ENCODE measurements around the gene SDR42E2. TPM values are rescaled to one million over a fixed set of nuclear protein-coding genes. Genes with fewer than 3 reads are reported as not detected.
"Not testable (repeated sequence)": the region's sequence is repeated elsewhere in the genome, so short reads cannot be mapped to it uniquely, and the experiment has no call there.

The SDR42E2 gene
- total RNA-seq, result under 1 TPM in 1 of 2 experiments, not detected in 1; 0.15 TPM

DNA sequence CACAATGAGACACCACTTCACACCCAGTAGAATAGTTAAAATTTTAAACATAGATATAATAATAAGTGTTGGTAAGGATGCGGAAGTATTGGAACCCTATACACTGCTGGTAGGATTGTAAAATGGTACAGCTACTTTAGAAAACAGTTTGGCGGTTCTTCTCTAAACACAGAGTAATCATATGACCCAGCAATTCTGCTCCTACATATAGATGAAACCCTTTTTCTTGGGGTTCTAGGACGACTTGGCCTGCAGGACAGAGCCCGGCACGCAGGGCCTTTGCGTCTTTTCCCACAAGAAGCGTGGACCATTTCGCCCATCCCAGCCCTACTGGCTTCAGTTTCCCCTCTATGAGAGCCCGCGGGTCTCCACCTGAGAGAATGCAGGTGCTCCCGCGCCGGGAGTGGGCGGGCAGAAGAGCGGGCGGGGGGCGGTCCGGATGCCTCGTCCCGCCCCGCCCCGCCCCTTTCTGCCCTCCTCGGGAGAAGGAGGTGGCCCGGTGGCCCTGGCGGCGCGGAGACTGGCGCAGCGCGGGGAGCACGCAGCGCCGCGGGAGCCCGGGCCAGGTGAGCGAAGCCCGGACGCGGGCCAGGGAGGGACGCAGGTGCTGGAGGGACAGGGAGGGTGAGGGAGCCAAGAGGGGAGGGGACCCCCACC lies at the start of gene SDR42E2:
Gene SDR42E2 (plus strand): TSS at position 508 of the 657 bp plus-strand sequence. CDS start 3,077 bp downstream, outside the sequence.
- Mint-ChIP-seq H3K4me3 (no peak within 1 kb of the TSS), H3K27ac (no peak within 1 kb of the TSS)
- intact Hi-C loops (cut with micrococcal nuclease), result no loop called here

DNA sequence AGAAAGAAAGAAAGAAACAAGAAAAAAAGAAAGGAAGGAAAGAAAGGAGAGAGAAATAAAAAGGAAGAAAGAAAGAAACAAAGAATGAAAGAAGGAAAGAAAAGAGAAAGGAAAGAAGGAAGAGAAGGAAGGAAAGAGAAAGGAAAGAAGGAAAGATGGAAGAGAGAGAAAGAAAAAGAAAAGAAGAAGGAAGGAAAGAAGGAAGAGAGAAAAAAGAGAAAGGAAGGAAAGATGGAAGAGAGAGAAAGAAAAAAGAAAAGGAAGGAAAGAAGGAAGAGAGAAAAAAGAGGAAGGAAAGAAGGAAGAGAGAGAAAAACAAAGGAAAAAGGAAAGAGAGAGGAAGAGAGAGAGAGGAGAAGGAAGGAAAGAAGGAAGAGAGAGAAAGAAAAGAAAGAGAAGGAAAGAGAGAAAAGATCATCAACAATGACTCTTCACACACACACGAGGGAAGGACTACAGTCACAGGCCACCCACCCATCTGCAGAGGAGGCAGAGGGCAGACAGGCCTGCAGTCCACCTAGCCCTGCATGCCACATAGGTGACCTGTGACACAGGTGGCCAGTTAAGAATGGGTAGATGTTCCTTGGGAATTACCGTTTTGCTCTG lies 46.1 kb upstream of the SDR42E2 start:
- no peak overlapping the region for H3K27ac Mint-ChIP-seq
- H3K9me3 Mint-ChIP-seq, result no peaks in the 10 kb centered on the region
- no peaks in the 10 kb centered on the region for H3K36me3 Mint-ChIP-seq (ENCODE audit: low read depth)
- intact Hi-C loops (cut with micrococcal nuclease), result no loop called here
- no peak overlapping the region for H3K4me3 Mint-ChIP-seq
- no peak for DNase-seq
- no peaks in the 10 kb centered on the region for H3K4me1 Mint-ChIP-seq (ENCODE audit: low read depth)
- no peaks in the 10 kb centered on the region for H3K27me3 Mint-ChIP-seq (ENCODE audit: low read depth)
- CTCF ChIA-PET, result interaction anchor here (0.6 kb wide), 2 partner anchors 14 to 38 kb away, joined by 3 to 4 read pairs; no protein-coding TSS in a partner anchor

More for the DNA sequence above, at the start of gene SDR42E2:
- peak; percentile 41 for DNase-seq
- Mint-ChIP-seq H3K36me3 (ENCODE audit: low read depth) (no peaks in the 10 kb centered on the region), H3K9me3 (no peaks in the 10 kb centered on the region), H3K4me1 (ENCODE audit: low read depth) (peaks cover 4% of the 10 kb centered on the region), H3K27me3 (ENCODE audit: low read depth) (peaks cover 7% of the 10 kb centered on the region)
- CTCF ChIA-PET, result no interaction called here

DNA sequence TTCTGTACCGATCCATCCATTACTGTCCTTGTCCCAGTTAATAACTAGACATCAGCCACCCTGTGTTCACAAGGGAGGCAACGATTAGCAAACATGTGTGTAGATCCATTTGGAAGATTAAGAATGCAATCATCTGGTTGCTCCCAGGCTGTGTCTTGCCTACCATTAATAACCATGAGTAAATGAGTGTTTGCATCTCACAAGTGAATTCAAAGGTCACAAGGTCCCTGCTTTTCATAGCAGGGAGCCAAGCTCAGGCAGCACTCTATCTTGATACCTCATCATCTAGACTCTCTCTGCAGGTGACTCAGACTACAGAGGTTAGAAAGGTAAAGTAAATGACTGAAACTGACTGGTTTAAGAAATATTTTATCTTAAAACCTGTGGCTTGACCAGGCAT lies 44.7 kb upstream of the SDR42E2 start:
- Mint-ChIP-seq H3K4me1 (ENCODE audit: low read depth) (no peaks in the 10 kb centered on the region), H3K9me3 (no peaks in the 10 kb centered on the region), H3K36me3 (ENCODE audit: low read depth) (no peaks in the 10 kb centered on the region), H3K27ac (no peak overlapping the region), H3K27me3 (ENCODE audit: low read depth) (no peaks in the 10 kb centered on the region), H3K4me3 (no peak overlapping the region)
- CTCF ChIA-PET, result no interaction called here
- intact Hi-C loops (cut with micrococcal nuclease), result no loop called here
- no peak for DNase-seq

DNA sequence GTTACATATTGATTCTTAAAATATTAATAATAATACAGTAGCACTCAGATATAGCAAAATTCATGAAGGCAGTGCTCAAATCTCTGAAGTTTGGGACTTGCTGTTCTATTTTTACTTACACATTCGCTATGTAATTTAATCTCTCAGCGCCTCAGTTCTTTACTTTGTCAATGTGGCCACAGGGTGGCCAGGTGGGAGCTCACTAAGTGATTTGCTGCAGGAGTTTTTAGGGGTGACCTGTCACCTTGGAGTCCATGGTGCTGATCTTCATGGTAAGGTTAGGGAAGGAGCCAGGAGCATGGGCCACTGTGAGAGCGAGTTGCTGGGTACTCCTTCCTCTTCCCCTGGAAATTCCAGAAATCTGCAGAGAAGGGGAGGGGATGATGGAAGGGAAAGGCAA lies 41.9 kb upstream of the SDR42E2 start:
- no peak overlapping the region for H3K4me3 Mint-ChIP-seq
- H3K4me1 Mint-ChIP-seq (ENCODE audit: low read depth), result no peaks in the 10 kb centered on the region
- H3K9me3 Mint-ChIP-seq, result no peaks in the 10 kb centered on the region
- CTCF ChIA-PET, result interaction anchor here (0.6 to 1.1 kb wide), 4 partner anchors 14 to 68 kb away, joined by 3 to 4 read pairs (median 4); no protein-coding TSS in a partner anchor
- no peak for DNase-seq
- H3K36me3 Mint-ChIP-seq (ENCODE audit: low read depth), result no peaks in the 10 kb centered on the region
- H3K27ac Mint-ChIP-seq, result no peak overlapping the region
- no peaks in the 10 kb centered on the region for H3K27me3 Mint-ChIP-seq (ENCODE audit: low read depth)
- intact Hi-C loops (cut with micrococcal nuclease), result no loop called here

DNA sequence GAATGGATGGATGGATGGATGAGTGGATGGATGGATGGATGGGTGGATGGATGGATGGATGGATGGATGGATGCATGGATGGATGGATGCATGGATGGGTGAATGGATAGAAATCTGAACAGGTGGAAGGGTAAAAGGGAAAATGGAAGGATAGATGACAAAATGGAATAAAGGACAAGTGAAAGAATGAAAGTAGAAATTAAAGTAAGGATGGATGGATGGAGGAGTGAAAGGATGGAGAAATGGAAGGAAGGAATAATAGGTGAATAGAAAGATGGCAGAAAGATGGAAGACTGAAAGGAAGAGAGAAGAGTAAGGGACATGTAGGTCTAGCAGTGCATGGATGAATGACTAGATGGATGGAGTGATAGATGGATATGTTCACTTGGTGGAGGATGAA lies 40.1 kb upstream of the SDR42E2 start:
- no peak for DNase-seq
- Mint-ChIP-seq H3K27ac (no peak overlapping the region), H3K4me3 (no peak overlapping the region), H3K9me3 (no peaks in the 10 kb centered on the region), H3K4me1 (ENCODE audit: low read depth) (no peaks in the 10 kb centered on the region), H3K36me3 (ENCODE audit: low read depth) (no peaks in the 10 kb centered on the region), H3K27me3 (ENCODE audit: low read depth) (no peaks in the 10 kb centered on the region)
- CTCF ChIA-PET, result interaction anchor here (1.3 kb wide), 1 partner anchor 44 kb away, joined by 4 read pairs; no protein-coding TSS in a partner anchor
- intact Hi-C loops (cut with micrococcal nuclease), result no loop called here

DNA sequence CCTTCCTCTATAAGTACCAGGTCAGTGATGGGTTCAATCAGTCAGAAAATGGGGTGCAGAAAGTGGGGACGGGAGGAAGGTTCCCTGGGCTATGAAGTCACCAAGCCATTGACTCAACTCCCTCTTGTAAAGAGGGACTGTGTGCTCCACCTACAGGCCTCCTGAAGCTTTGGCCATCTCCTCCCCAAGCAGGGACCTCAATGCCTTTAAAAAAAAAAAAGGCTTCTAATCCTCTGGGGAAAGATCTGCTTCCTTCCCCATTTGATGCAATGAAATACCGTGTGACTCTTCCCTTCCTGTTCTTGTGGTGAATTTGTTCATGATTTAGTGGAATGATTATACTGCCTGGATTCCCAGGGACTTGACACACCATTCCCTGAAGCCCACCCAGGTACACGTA lies 39.2 kb upstream of the SDR42E2 start:
- Mint-ChIP-seq H3K4me3 (no peak overlapping the region), H3K36me3 (ENCODE audit: low read depth) (no peaks in the 10 kb centered on the region), H3K4me1 (ENCODE audit: low read depth) (no peaks in the 10 kb centered on the region), H3K27ac (no peak overlapping the region), H3K27me3 (ENCODE audit: low read depth) (no peaks in the 10 kb centered on the region), H3K9me3 (no peaks in the 10 kb centered on the region)
- intact Hi-C loops (cut with micrococcal nuclease), result no loop called here
- no peak for DNase-seq
- CTCF ChIA-PET, result no interaction called here

DNA sequence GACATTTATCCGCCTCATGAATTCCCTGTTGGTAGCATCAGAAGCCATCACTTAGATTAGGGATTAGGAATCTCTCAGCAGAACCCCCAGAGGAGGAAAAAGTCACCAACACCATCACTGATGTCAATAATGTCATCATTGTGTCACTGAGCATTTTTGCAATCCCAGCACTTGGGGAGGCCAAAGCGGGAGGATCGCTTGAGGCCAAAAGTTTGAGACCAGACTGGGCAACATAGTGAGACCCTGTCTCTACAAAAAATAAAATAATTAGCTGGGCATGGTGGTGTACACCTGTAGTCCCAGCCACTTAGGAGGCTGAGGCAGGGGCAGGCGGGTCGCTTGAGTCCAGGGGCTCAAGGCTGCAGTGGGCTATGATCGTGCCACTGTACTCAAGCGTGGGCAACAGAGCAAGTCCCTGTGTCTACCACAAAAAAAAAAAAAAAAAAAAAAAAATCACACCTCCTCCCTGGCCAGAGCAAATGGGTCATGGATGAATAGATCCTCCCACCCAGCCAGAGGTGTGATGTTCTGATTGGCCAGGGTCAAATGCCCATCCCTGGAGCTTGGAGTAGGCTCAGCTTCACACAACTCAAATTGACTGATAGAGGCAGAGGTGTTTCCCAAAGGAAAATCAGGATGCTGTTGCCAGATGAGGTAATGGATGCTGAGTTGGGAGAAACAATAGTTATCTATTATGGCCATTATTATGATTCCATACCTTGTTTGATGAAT lies 38.4 kb upstream of the SDR42E2 start:
- Mint-ChIP-seq H3K27ac (no peak overlapping the region), H3K27me3 (ENCODE audit: low read depth) (no peaks in the 10 kb centered on the region), H3K4me1 (ENCODE audit: low read depth) (no peaks in the 10 kb centered on the region), H3K9me3 (peaks cover 4% of the 10 kb centered on the region), H3K4me3 (no peak overlapping the region), H3K36me3 (ENCODE audit: low read depth) (no peaks in the 10 kb centered on the region)
- CTCF ChIA-PET, result interaction anchor here (0.7 to 0.8 kb wide), 2 partner anchors 8 to 18 kb away, joined by 3 read pairs; no protein-coding TSS in a partner anchor
- intact Hi-C loops (cut with micrococcal nuclease), result no loop called here
- no peak for DNase-seq

DNA sequence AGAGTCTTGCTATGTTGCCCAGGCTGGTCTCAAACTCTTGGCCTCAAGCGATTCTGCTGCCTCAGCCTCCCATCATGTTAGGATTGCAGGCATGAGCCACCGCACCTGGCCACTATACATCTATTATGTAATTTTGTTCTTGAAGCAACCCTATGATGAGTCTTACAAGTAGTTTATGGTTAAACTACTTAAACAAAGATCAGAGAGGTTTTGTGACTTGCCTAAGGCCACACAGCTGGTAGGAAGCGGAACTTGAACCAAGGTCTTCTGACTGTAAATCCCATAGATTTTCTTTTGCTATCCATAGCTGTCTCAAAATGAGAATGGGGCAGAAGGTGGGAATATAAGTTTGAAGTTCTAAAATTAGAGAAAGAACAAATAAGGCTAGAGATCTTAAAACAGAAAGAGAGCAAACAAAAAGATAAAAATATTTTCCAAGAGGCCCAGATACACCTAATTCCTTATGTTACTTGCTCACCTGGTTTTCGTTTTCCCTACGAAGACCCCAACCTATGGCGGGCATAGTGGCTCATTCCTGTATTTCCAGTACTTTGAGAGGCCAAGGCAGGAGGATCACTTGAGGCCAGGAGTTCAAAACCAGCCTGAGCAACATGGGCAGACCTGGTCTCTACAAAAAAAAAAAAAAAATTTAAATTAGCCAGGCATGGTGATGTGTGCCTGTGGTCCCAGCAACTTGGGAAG lies 37.6 kb upstream of the SDR42E2 start:
- Mint-ChIP-seq H3K4me3 (no peak overlapping the region), H3K27ac (no peak overlapping the region), H3K9me3 (peaks cover 4% of the 10 kb centered on the region), H3K27me3 (ENCODE audit: low read depth) (no peaks in the 10 kb centered on the region), H3K4me1 (ENCODE audit: low read depth) (no peaks in the 10 kb centered on the region), H3K36me3 (ENCODE audit: low read depth) (no peaks in the 10 kb centered on the region)
- CTCF ChIA-PET, result interaction anchor here (0.6 to 0.8 kb wide), 3 partner anchors 9 to 22 kb away, joined by 3 read pairs; no protein-coding TSS in a partner anchor
- DNase-seq, result no peak
- intact Hi-C loops (cut with micrococcal nuclease), result no loop called here

DNA sequence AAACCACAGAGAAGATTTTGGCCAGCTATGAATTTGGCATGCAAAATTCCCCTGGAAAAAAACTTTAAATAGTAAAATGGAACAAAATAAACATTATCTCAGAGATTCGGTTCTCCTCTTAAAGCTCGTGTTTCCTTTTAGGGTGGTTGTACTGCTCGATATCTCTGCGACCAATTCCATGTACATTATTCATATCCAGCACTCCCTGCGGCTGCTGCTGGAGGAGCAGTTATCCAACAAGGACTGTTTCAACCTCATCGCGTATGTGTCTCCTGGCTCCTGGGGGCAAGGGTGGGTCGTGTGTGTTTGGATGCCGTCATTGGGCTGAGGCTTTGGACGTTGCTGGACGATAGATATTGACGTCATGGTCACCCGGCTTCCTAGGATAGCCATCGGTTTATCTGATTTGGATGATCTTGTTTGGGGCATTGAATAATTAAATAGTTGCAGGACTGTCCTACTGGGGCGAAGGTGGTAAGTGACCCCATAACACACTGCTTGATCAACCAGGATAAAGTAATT lies 36.2 kb upstream of the SDR42E2 start:
- Mint-ChIP-seq H3K9me3 (peaks cover 4% of the 10 kb centered on the region), H3K4me3 (no peak overlapping the region), H3K4me1 (ENCODE audit: low read depth) (no peaks in the 10 kb centered on the region), H3K27ac (no peak overlapping the region), H3K36me3 (ENCODE audit: low read depth) (no peaks in the 10 kb centered on the region), H3K27me3 (ENCODE audit: low read depth) (no peaks in the 10 kb centered on the region)
- no peak for DNase-seq
- CTCF ChIA-PET, result no interaction called here
- intact Hi-C loops (cut with micrococcal nuclease), result no loop called here

DNA sequence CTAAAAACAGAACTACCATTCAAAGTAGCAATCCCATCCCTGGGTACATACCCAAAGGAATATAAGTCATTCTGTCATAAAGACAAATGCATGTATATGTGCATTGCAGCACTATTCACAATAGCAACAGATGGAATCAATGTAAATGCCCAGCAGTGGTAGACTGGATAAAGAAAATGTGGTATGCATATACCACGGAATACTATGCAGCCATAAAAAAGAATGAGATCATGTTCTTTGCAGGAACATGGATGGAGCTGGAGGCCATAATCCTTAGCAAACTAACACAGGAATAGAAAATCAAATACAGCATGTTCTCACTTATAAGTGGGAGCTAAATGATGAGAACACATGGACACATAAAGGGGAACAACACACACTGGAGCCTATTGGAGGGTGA lies 33.8 kb upstream of the SDR42E2 start:
- H3K4me1 Mint-ChIP-seq (ENCODE audit: low read depth); intact Hi-C loops (cut with micrococcal nuclease); H3K4me3 Mint-ChIP-seq; DNase-seq; H3K27me3 Mint-ChIP-seq (ENCODE audit: low read depth); H3K36me3 Mint-ChIP-seq (ENCODE audit: low read depth); H3K27ac Mint-ChIP-seq; H3K9me3 Mint-ChIP-seq: not testable (repeated sequence)
- CTCF ChIA-PET, result interaction anchor here (0.6 kb wide), 1 partner anchor 138 kb away, joined by 4 read pairs; no protein-coding TSS in a partner anchor

DNA sequence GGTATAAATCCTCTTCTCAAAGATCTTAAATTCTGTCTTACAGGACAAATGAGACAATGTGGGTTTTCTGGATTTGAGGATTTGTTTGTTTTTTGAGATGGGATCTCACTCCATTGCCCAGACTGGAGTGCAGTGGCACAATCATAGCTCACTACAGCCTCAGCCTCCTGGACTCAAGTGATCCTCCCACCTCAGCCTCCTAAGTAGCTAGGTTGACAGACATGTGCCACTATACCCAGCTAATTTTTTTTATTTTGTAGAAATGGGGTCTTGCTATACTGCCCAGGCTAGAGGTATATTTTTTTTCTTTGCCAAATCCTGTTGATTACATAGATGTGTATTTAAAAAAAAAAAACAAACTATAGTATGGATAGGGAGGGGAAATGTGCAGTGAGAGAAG lies 31.8 kb upstream of the SDR42E2 start:
- intact Hi-C loops (cut with micrococcal nuclease), result no loop called here
- Mint-ChIP-seq H3K27me3 (ENCODE audit: low read depth) (no peaks in the 10 kb centered on the region), H3K27ac (no peak overlapping the region), H3K4me3 (no peak overlapping the region), H3K9me3 (peaks cover 4% of the 10 kb centered on the region), H3K4me1 (ENCODE audit: low read depth) (no peaks in the 10 kb centered on the region), H3K36me3 (ENCODE audit: low read depth) (no peaks in the 10 kb centered on the region)
- CTCF ChIA-PET, result no interaction called here
- DNase-seq, result no peak

DNA sequence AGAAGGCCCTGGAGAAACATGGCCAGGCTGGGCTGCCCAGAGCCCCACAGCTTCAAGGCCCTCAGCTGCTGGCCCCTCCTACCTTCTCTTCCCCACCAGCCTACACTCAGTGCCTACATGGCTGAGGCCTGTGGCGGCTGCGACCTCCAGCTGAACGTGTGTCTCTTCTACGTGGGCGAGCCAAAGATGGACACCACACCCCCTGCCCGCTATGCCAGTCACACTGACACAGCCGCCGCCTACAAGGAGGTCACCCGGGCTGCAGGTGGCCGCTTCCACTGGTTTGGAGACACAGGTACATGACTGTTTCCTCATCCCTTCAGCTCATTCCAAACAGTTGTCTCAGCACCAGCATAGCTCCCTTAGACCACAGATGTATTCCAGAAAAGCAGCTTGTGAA lies 29.5 kb upstream of the SDR42E2 start:
- intact Hi-C loops (cut with micrococcal nuclease), result no loop called here
- Mint-ChIP-seq H3K36me3 (ENCODE audit: low read depth) (no peaks in the 10 kb centered on the region), H3K27me3 (ENCODE audit: low read depth) (no peaks in the 10 kb centered on the region), H3K4me1 (ENCODE audit: low read depth) (no peaks in the 10 kb centered on the region), H3K27ac (no peak overlapping the region), H3K4me3 (no peak overlapping the region), H3K9me3 (peaks cover 4% of the 10 kb centered on the region)
- DNase-seq, result no peak
- CTCF ChIA-PET, result interaction anchor here (1.5 kb wide), 1 partner anchor 9 kb away, joined by 4 read pairs; no protein-coding TSS in a partner anchor
